Adipocyte (in vitro differentiated cells): ENCODE data around the gene CRKL.
"Not testable (repeated sequence)": the region's sequence is repeated elsewhere in the genome, so short reads cannot be mapped to it uniquely, and the experiment has no call there.

Experiments used
- DNase-seq: peaks from one replicate; pipeline ENCODE4 v3.0.0-alpha.2; 2015; ENCODE audit warnings: low read depth
- H3K27me3 ChIP-seq: replicated peaks from 2 replicates; pipeline ENCODE4 v1.7.0; 2013; ENCODE audit warnings: mild to moderate bottlenecking, low read length, moderate library complexity; ENCODE audit not compliant: control insufficient read depth, insufficient read depth
- H3K36me3 ChIP-seq: 2 replicates; pipeline ENCODE4 v1.7.0; 2013; ENCODE audit warnings: low read length, mild to moderate bottlenecking, moderate library complexity; ENCODE audit not compliant: control insufficient read depth, insufficient read depth, severe bottlenecking
- H3K4me1 ChIP-seq: 2 replicates; pipeline ENCODE4 v1.7.0; 2013; ENCODE audit warnings: mild to moderate bottlenecking, low read length, moderate library complexity; ENCODE audit not compliant: control insufficient read depth, insufficient read depth
- H3K4me3 ChIP-seq: 2 replicates; pipeline ENCODE4 v1.7.0; 2013; ENCODE audit warnings: mild to moderate bottlenecking, low read length, moderate library complexity
- H3K9ac ChIP-seq: 2 replicates; pipeline ENCODE4 v1.7.0; 2013; ENCODE audit warnings: mild to moderate bottlenecking, low read length, moderate library complexity
- H3K9me3 ChIP-seq: 2 replicates; pipeline ENCODE4 v1.7.0; 2013; ENCODE audit warnings: mild to moderate bottlenecking, low read length, moderate library complexity; ENCODE audit not compliant: control insufficient read depth

Gene CRKL

DNA sequence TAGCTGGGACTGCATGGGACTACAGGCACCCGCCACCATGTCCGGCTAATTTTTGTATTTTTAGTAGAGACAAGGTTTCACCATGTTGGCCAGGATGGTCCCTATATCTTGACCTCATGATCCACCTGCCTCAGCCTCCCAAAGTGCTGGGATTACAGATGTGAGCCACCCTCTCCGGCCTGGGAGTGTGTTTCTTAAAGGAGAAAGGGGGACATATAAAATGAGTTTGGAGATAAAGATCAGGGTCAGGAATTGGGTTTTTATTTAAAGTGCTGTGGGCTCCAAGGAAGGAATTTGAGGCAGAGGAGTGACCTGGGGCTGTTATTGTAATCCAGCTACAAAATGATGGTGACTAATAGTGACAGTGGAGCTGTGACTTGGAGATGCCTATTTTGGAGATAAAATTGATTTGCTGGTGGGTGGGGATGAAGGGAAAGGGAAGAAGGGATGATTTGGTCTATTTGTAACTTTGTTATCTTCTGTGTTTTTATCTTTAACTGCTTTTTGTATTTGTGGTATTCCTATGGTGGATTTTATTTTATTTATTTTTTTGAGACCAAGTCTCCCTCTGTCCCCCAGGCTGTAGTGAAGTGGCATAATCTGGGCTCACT, 5.0 kb downstream of the CRKL start:
- H3K4me3 ChIP-seq, result no peak overlapping the region

DNA sequence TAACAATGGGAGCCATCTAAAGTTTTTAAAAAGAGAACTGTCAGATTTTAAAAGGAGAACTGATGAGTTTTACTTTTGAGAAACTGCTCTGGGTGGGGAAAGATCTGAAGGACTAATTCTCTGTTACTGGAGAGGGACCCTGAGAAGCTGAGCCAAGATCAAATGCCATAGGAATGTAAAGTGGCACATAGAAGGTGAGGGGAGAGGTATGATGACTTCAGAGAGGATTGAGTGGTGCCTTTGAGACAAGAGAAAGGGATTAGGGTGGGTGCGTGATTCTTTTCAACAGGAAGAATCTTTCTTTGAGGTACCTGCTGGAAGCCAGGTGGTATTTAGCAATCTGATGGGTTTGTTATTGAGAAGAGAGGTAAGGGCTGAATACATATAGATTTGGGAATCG, 9.0 kb downstream of the CRKL start:
- Histone ChIP-seq H3K36me3 (no peaks in the 10 kb centered on the region), H3K4me3 (no peak overlapping the region), H3K27me3 (no peaks in the 10 kb centered on the region), H3K9me3 (no peaks in the 10 kb centered on the region), H3K4me1 (peaks cover 9% of the 10 kb centered on the region), H3K9ac (no peak overlapping the region)
- DNase-seq, result no peak

More for the DNA sequence above, 5.0 kb downstream of the CRKL start:
- H3K9me3 ChIP-seq, result no peaks in the 10 kb centered on the region
- H3K36me3 ChIP-seq, result no peaks in the 10 kb centered on the region
- H3K4me1 ChIP-seq, result peaks cover 20% of the 10 kb centered on the region
- no peak overlapping the region for H3K9ac ChIP-seq
- DNase-seq, result no peak
- H3K27me3 ChIP-seq, result no peaks in the 10 kb centered on the region

- no peaks in the 10 kb centered on the region for H3K9me3 ChIP-seq
- peaks cover 4% of the 10 kb centered on the region for H3K4me1 ChIP-seq
- H3K27me3 ChIP-seq, result no peaks in the 10 kb centered on the region
- DNase-seq, result no peak
- no peak overlapping the region for H3K4me3 ChIP-seq
- no peak overlapping the region for H3K9ac ChIP-seq
- H3K36me3 ChIP-seq, result no peaks in the 10 kb centered on the region
Observed at GRCh38 chr22:20927940-20928572, 10.8 kb downstream of the CRKL start.

DNA sequence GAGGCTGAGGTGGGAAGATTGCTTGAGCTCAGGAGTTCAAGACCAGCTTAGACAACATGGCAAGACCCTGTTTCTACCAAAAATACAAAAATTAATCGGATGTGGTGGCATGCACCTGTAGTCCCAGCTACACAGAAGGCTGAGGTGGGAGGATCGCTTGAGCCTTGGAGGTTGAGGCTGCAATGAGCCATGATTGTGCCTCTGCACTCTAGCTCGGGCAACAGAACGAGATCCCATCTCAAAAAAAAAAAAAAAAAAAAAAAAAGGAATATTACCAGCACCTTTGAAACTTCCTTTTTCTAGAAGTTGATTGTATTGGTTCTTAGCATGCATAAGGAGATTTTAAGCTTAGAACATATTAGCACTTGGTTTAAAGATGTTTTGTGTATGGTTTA, 11.4 kb downstream of the CRKL start:
- no peak overlapping the region for H3K9ac ChIP-seq
- H3K4me3 ChIP-seq, result no peak overlapping the region
- H3K27me3 ChIP-seq, result no peaks in the 10 kb centered on the region
- no peak for DNase-seq
- no peaks in the 10 kb centered on the region for H3K9me3 ChIP-seq
- H3K36me3 ChIP-seq, result no peaks in the 10 kb centered on the region
- H3K4me1 ChIP-seq, result peaks cover 4% of the 10 kb centered on the region

DNA sequence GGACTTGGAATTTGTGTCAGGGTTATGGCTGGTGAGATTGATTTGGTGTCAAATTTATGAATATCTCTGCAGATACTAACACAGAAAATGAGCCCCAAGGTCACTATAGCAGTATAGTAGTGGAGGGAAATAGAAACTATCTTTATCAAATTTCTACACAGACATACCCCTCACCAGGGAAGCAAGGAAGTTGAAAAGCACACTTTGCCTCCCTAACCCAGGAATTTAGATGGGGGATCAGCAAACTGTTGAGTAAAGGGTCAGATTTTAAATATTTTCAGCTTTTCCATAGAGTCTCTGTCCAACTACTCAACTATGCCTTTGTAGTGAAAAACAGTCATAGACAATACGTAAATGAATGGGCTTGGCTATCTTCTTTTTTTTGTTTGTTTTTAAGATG, 12.8 kb downstream of the CRKL start:
- H3K36me3 ChIP-seq, result peaks cover 10% of the 10 kb centered on the region
- H3K4me1 ChIP-seq, result peaks cover 4% of the 10 kb centered on the region
- H3K4me3 ChIP-seq, result no peak overlapping the region
- H3K9me3 ChIP-seq, result no peaks in the 10 kb centered on the region
- H3K27me3 ChIP-seq, result no peaks in the 10 kb centered on the region
- no peak for DNase-seq
- H3K9ac ChIP-seq, result no peak overlapping the region

GRCh38 chr22:20930435-20930834, 13.2 kb downstream of the CRKL start:
- H3K4me3 ChIP-seq, DNase-seq, H3K9me3 ChIP-seq, H3K4me1 ChIP-seq, H3K27me3 ChIP-seq, H3K9ac ChIP-seq: not testable (repeated sequence)
- H3K36me3 ChIP-seq, result peaks cover 12% of the 10 kb centered on the region

GRCh38 chr22:20931126-20931654, 14.0 kb downstream of the CRKL start:
- Histone ChIP-seq H3K4me3 (no peak overlapping the region), H3K9me3 (no peaks in the 10 kb centered on the region), H3K27me3 (no peaks in the 10 kb centered on the region), H3K9ac (no peak overlapping the region), H3K36me3 (peaks cover 12% of the 10 kb centered on the region), H3K4me1 (peaks cover 4% of the 10 kb centered on the region)
- DNase-seq, result no peak

DNA sequence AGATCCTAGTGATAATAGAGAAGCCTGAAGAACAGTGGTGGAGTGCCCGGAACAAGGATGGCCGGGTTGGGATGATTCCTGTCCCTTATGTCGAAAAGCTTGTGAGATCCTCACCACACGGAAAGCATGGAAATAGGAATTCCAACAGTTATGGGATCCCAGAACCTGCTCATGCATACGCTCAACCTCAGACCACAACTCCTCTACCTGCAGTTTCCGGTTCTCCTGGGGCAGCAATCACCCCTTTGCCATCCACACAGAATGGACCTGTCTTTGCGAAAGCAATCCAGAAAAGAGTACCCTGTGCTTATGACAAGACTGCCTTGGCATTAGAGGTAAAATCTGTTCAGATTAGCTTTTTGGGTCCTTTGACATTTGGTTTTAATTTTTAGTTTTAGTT, 16.7 kb downstream of the CRKL start:
- no peak overlapping the region for H3K9ac ChIP-seq
- no peak overlapping the region for H3K4me3 ChIP-seq
- no peak for DNase-seq
- H3K9me3 ChIP-seq, result no peaks in the 10 kb centered on the region
- H3K36me3 ChIP-seq, result peaks cover 20% of the 10 kb centered on the region
- H3K4me1 ChIP-seq, result peaks cover 9% of the 10 kb centered on the region
- H3K27me3 ChIP-seq, result no peaks in the 10 kb centered on the region

- not testable (repeated sequence) for H3K9me3 ChIP-seq, H3K4me3 ChIP-seq, H3K27me3 ChIP-seq, DNase-seq, H3K4me1 ChIP-seq, H3K9ac ChIP-seq
- peaks cover 20% of the 10 kb centered on the region for H3K36me3 ChIP-seq
Observed at GRCh38 chr22:20935049-20935448, 17.8 kb downstream of the CRKL start.

DNA sequence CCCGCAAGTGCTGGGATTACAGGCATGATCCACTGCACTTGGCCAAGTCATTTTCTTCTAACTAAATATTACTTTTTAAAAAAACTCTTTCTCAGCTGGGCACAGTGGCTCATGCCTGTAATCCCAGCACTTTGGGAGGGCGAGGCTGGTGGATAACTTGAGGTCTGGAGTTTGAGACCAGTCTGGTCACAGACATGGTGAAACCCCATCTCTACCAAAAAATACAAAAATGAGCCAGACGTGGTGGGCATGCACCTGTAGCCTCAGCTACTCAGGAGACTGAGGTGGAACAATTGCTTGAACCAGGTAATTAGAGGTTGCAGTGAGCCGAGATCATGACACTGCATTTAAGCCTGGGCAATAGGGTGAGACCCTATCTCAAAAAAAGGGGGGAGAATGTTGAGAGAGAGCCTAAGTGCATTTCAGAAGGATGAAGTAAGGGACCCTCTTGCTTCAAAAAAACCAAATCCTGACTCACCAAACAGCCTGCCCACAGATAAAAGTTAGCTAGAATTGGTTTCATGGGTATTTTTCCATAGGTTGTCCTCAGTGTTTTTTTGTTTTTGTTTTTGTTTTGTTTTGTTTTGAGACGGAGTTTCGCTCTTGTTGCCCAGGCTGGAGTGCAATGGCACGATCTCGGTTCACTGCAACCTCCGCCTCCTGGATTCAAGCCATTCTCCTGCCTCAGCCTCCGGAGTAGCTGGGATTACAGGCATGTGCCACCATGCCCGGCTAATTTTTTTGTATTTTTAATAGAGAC, 18.8 kb downstream of the CRKL start:
- DNase-seq, H3K4me3 ChIP-seq, H3K9me3 ChIP-seq, H3K9ac ChIP-seq, H3K27me3 ChIP-seq: not testable (repeated sequence)
- Histone ChIP-seq H3K36me3 (peaks cover 20% of the 10 kb centered on the region), H3K4me1 (peaks cover 16% of the 10 kb centered on the region)

DNA sequence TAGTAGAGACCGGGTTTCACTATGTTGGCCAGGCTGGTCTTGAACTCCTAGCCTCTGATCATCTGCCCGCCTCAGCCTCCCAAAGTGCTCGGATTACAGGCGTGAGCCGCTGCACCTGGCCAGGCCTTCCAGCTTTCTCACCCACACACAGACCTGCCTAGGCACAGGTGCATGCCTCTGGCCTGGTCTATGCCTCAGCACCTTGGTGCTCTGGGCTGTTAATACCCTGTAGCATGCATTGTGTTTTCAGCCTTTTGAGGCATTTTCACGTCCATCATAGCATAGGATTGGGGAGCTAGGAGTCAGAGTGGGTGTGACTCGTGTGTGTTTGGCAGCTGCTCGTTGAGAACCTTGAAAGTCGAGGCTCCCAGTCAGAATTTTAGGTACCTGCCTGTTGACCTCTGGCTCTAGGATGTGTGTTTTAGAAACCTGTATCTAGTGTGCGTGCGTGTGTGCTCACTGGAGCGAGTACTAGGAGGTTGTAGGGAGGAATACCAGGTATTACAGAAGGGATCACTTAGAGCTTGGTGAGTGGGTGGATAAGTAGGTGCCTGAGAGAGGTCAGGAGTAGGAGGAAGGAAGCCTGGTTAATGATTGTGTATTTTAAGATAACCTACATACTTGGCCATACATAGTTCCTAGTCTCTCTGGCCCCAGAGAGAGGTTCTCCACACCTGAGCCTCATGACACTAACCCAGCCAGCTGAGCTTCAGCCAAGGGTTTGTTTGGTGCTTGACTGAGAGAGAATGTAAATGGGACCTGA, 20.0 kb downstream of the CRKL start:
- Histone ChIP-seq H3K27me3 (no peaks in the 10 kb centered on the region), H3K9ac (no peak overlapping the region), H3K4me3 (no peak overlapping the region), H3K36me3 (peaks cover 20% of the 10 kb centered on the region), H3K9me3 (no peaks in the 10 kb centered on the region), H3K4me1 (peaks cover 22% of the 10 kb centered on the region)
- DNase-seq, result no peak
